B cell (primary cell): Measurements from ENCODE around the gene POLG2. TPM values are rescaled to one million over a fixed set of nuclear protein-coding genes. Genes with fewer than 3 reads are reported as not detected.

Source experiments
- ATAC-seq: fragments of 200-7000 bp; cut with Tn5 transposase; one replicate; pipeline ENCODE4 v1.10.0; 2021; ENCODE audit warnings: low read depth, mild to moderate bottlenecking, moderate number of reproducible peaks, moderate library complexity
- CTCF ChIA-PET: fragments of 350-600 bp; sonication (Branson Sonifier 250); formaldehyde crosslinking; loops from one replicate; lab custom pipeline; 2021; ENCODE audit warnings: antibody characterized with exemption, inconsistent platforms; lab: Charles Lee
- POLR2A ChIA-PET: fragments of 350-600 bp; sonication (Branson Sonifier 250); formaldehyde crosslinking; loops from one replicate; lab custom pipeline; 2021; ENCODE audit warnings: antibody characterized with exemption; lab: Charles Lee
- DNase-seq: peaks from one replicate; pipeline ENCODE4 v3.0.0; 2013
- H2AFZ ChIP-seq: 2 replicates; pipeline ENCODE4 v1.6.1; 2012; ENCODE audit warnings: mild to moderate bottlenecking, low read depth, low read length; ENCODE audit not compliant: insufficient read depth, poor library complexity, severe bottlenecking
- H3K27ac ChIP-seq, 2 donors: 1 replicate in 1 of 2; 2 replicates in 1 of 2; pipeline ENCODE4 v1.5.1; 2012 to 2013; ENCODE audit warnings: low read length in 2 of 2, mild to moderate bottlenecking in 2 of 2, moderate library complexity in 1 of 2
- H3K27me3 ChIP-seq, 4 experiments: fragments of 200-600 bp in 1 of 4; sonication (generic) in 1 of 4; replicated peaks in 1 of 4; 1 replicate in 2 of 4; 2 replicates in 2 of 4; pipeline versions ENCODE4 v1.6.1 to v1.7.0; 2013 to 2016; ENCODE audit warnings: low read length in 3 of 4, mild to moderate bottlenecking in 2 of 4, mixed read lengths in 1 of 4, moderate library complexity in 1 of 4; ENCODE audit not compliant: insufficient read depth in 4 of 4, control insufficient read depth in 3 of 4; ENCODE audit errors: control extremely low read depth in 1 of 4
- H3K36me3 ChIP-seq, 2 experiments: replicated peaks in 1 of 2; 1 replicate in 1 of 2; 2 replicates in 1 of 2; pipeline versions ENCODE4 v1.6.1 to v1.7.1; 2013; ENCODE audit warnings: low read length in 1 of 2; ENCODE audit not compliant: insufficient read depth in 2 of 2, control insufficient read depth in 1 of 2; ENCODE audit errors: control extremely low read depth in 1 of 2, extremely low read depth in 1 of 2
- H3K4me1 ChIP-seq, 2 donors: fragments of 200-600 bp in 1 of 2; sonication (generic) in 1 of 2; 1 replicate in 1 of 2; 2 replicates in 1 of 2; pipeline versions ENCODE4 v1.5.1 to v1.6.1; 2013 to 2017; ENCODE audit warnings: low read length in 2 of 2; ENCODE audit not compliant: control insufficient read depth in 2 of 2, insufficient read depth in 2 of 2
- H3K4me2 ChIP-seq: replicated peaks from 2 replicates; pipeline ENCODE3; 2012; ENCODE audit warnings: mild to moderate bottlenecking, low read depth, low read length; ENCODE audit not compliant: poor library complexity, severe bottlenecking
- H3K4me3 ChIP-seq, 5 experiments: fragments of 200-600 bp in 1 of 5; sonication (generic) in 1 of 5; 1 replicate in 3 of 5; 2 replicates in 2 of 5; pipeline versions ENCODE4 v1.5.1 to v1.7.0; 2011 to 2016; ENCODE audit warnings: low read length in 4 of 5, mild to moderate bottlenecking in 4 of 5, low read depth in 2 of 5, control low read depth in 1 of 5, moderate library complexity in 1 of 5; ENCODE audit not compliant: insufficient read depth in 1 of 5; ENCODE audit errors: control extremely low read depth in 1 of 5, extremely low read depth in 1 of 5
- H3K79me2 ChIP-seq: fragments of 200-600 bp; sonication (generic); one replicate; pipeline ENCODE4 v1.6.0; 2016; ENCODE audit warnings: low read length; ENCODE audit not compliant: control insufficient read depth, insufficient read depth
- H3K9ac ChIP-seq: fragments of 200-600 bp; sonication (generic); 2 replicates; pipeline ENCODE4 v1.6.1; 2017; ENCODE audit warnings: mild to moderate bottlenecking, low read length, moderate library complexity
- H3K9me3 ChIP-seq, 3 donors: one replicate each; pipeline versions ENCODE4 v1.6.1 to v1.7.1; 2013; ENCODE audit warnings: low read length in 2 of 3; ENCODE audit not compliant: control insufficient read depth in 2 of 3, insufficient read depth in 1 of 3; ENCODE audit errors: control extremely low read depth in 1 of 3
- H4K20me1 ChIP-seq: 2 replicates; pipeline ENCODE4 v1.6.0; 2012; ENCODE audit warnings: mild to moderate bottlenecking, low read length; ENCODE audit not compliant: insufficient read depth, control insufficient read depth, poor library complexity, severe bottlenecking
- H3K27ac Mint-ChIP-seq: one replicate; pipeline ENCODE4 v1.8.0; 2021; ENCODE audit warnings: mixed read lengths
- H3K27me3 Mint-ChIP-seq: one replicate; pipeline ENCODE4 v1.8.0; 2021; ENCODE audit warnings: mixed read lengths
- H3K4me1 Mint-ChIP-seq: one replicate; pipeline ENCODE4 v1.8.0; 2021; ENCODE audit warnings: mixed read lengths
- H3K4me3 Mint-ChIP-seq: one replicate; pipeline ENCODE4 v1.8.0; 2021; ENCODE audit warnings: mixed read lengths
- H3K9me3 Mint-ChIP-seq: one replicate; pipeline ENCODE4 v1.8.0; 2022; ENCODE audit warnings: mixed read lengths; ENCODE audit not compliant: insufficient read depth
- CTCF ChIP-seq: fragments of 200-600 bp; IDR thresholded peaks from one replicate; pipeline ENCODE4 v1.8.0; 2022; ENCODE audit warnings: antibody characterized with exemption, mild to moderate bottlenecking
- EZH2 ChIP-seq: IDR thresholded peaks from 2 replicates; pipeline ENCODE4 v1.6.1; 2012; ENCODE audit warnings: borderline replicate concordance, low read depth, mild to moderate bottlenecking, moderate library complexity, low read length; ENCODE audit not compliant: insufficient read depth, poor library complexity, severe bottlenecking
- WGBS: methylation state at CpG from one replicate; pipeline ENCODE4 v1.1.5; 2013; ENCODE audit warnings: missing lambda C conversion rate; ENCODE audit not compliant: insufficient coverage; 5-methylcytosine and 5-hydroxymethylcytosine counted together
- intact Hi-C: fragments of 100-400 bp; cut with micrococcal nuclease; formaldehyde crosslinking; loops from one replicate; pipeline ENCODE4 v1.10.0; 2022
- polyA plus RNA-seq: library from polyadenylated mRNA; depleted of rRNA; stranded (reverse); fragments of >200 nt; gene quantifications from 2 replicates; pipeline ENCODE4 v1.2.3, GENCODE V29; 2012
- total RNA-seq, 2 donors: library from RNA; stranded (reverse); fragments of 120-200 nt in 1 of 2; gene quantifications; 1 replicate in 1 of 2; 2 replicates in 1 of 2; pipeline versions ENCODE4 v1.2.3 to v1.2.4, GENCODE V29; 2013 to 2022

POLG2 gene
- total and polyA plus RNA-seq, 2 donors (not counting 1 experiment from before 2014, with no cell fraction given) = 26.9 to 74.5 TPM

- Histone ChIP-seq H4K20me1 (no peaks in the 10 kb centered on the region), H3K27me3 (no peaks in the 10 kb centered on the region), H3K36me3 (peaks cover 7 to 93% of the 10 kb centered on the region in 2 experiments), H2AFZ (no peak overlapping the region), H3K79me2 (no peaks in the 10 kb centered on the region), H3K4me2 (no peak overlapping the region), H3K9ac (no peak overlapping the region), H3K9me3 (no peaks in the 10 kb centered on the region), H3K4me3 (no peak overlapping the region), H3K4me1 (no peaks in the 10 kb centered on the region), H3K27ac (no peak overlapping the region)
- intact Hi-C loops = no loop called here
- Mint-ChIP-seq H3K27ac (no peak overlapping the region), H3K4me1 (no peaks in the 10 kb centered on the region), H3K27me3 (no peaks in the 10 kb centered on the region), H3K4me3 (no peak overlapping the region), H3K9me3 (no peaks in the 10 kb centered on the region)
- POLR2A ChIA-PET = no interaction called here
- 100% methylated on average over 2 of the region's 5 CpGs for WGBS
- ATAC-seq = no peak
- TF ChIP-seq CTCF (no peak), EZH2 (no peak)
- DNase-seq = no peak
- CTCF ChIA-PET = interaction anchor here (1.0 kb wide), 1 partner anchor 13 kb away, joined by 3 read pairs; no protein-coding TSS in a partner anchor
Measured at GRCh38 chr17:64531955-64532371, 35.1 kb upstream of the POLG2 start.

DNA sequence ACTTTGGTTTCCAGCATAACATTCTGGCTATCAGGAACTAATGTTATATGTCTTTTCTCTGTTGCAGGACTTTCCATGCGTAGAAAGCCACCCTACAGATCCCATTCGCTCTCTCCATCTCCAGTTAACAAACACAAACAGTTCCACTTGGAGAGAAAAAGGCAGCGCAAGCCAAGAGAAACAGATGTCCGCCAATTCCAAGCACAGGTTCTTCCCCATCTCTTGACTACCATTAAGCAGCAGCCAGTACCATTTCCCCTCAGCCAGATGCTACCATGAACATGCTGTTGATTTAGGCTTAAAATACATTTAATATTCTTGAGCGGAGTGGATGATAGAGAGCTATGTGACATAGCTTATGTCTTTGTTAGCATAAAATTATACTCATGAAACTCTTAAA, 32.4 kb upstream of the POLG2 start:
- H3K9me3 Mint-ChIP-seq = no peaks in the 10 kb centered on the region
- no peaks in the 10 kb centered on the region for H3K27me3 Mint-ChIP-seq
- 100% methylated on average over 2 of the region's 5 CpGs for WGBS
- Histone ChIP-seq H3K9ac (no peak overlapping the region), H3K79me2 (no peaks in the 10 kb centered on the region), H4K20me1 (no peaks in the 10 kb centered on the region), H3K4me2 (no peak overlapping the region), H3K36me3 (peaks cover 11 to 89% of the 10 kb centered on the region in 2 experiments), H3K9me3 (no peaks in the 10 kb centered on the region), H3K27ac (no peak overlapping the region), H2AFZ (no peak overlapping the region), H3K4me1 (no peaks in the 10 kb centered on the region), H3K27me3 (no peaks in the 10 kb centered on the region), H3K4me3 (no peak overlapping the region)
- DNase-seq (no peak), ATAC-seq (no peak)
- POLR2A ChIA-PET = no interaction called here
- CTCF ChIA-PET = interaction anchor here (1.5 kb wide), 1 partner anchor 109 kb away, joined by 6 read pairs; no protein-coding TSS in a partner anchor
- no peak for TF ChIP-seq CTCF
- no peak for TF ChIP-seq EZH2
- intact Hi-C loops = no loop called here
- H3K4me3 Mint-ChIP-seq = no peak overlapping the region
- no peak overlapping the region for H3K27ac Mint-ChIP-seq
- no peaks in the 10 kb centered on the region for H3K4me1 Mint-ChIP-seq
